Transverse colon (tissue), 4 donors: ENCODE data around the gene TUBB4A. TPM values are rescaled to one million over a fixed set of nuclear protein-coding genes. Genes with fewer than 3 reads are reported as not detected.

Source experiments
- DNase-seq: peaks from one replicate; pipeline ENCODE4 v3.0.0-alpha.2; 2019
- H3K27ac ChIP-seq, 4 donors: fragments of 200-600 bp; sonication (generic); 2 replicates each; pipeline ENCODE4 v1.5.1; 2016 to 2018; ENCODE audit warnings: inconsistent platforms in 4 of 4
- H3K27me3 ChIP-seq: fragments of 200-600 bp; sonication (generic); 2 replicates; pipeline ENCODE4 v1.5.1; 2017; ENCODE audit warnings: inconsistent platforms
- H3K36me3 ChIP-seq, 4 donors: fragments of 200-600 bp; sonication (generic); 2 replicates each; pipeline ENCODE4 v1.5.1; 2017 to 2019; ENCODE audit warnings: inconsistent platforms in 4 of 4
- H3K4me1 ChIP-seq, 4 donors: fragments of 200-600 bp; sonication (generic); 2 replicates each; pipeline ENCODE4 v1.5.1; 2017 to 2020; ENCODE audit warnings: inconsistent platforms in 4 of 4
- H3K4me3 ChIP-seq, 4 donors: fragments of 200-600 bp; sonication (generic); 1 replicate in 1 of 4; 2 replicates in 3 of 4; pipeline versions ENCODE4 v1.5.1 to v1.6.1; 2017 to 2019; ENCODE audit warnings: inconsistent platforms in 4 of 4
- H3K9me3 ChIP-seq, 2 donors: fragments of 200-600 bp; sonication (generic); 2 replicates each; pipeline ENCODE4 v1.5.1; 2017 to 2019; ENCODE audit warnings: inconsistent platforms in 2 of 2
- EP300 ChIP-seq: sonication (generic); formaldehyde crosslinking; IDR thresholded peaks from one replicate; pipeline ENCODE4 v1.6.1; 2017; ENCODE audit warnings: antibody characterized with exemption, low read depth
- POLR2A ChIP-seq: fragments of 450-650 bp; IDR thresholded peaks from one replicate; pipeline ENCODE4 v1.6.1; 2016; ENCODE audit warnings: antibody characterized with exemption, mild to moderate bottlenecking, moderate library complexity
- POLR2AphosphoS5 ChIP-seq, 3 donors: sonication (generic); formaldehyde crosslinking; IDR thresholded peaks; one replicate each; pipeline ENCODE4 v1.6.1; 2016; ENCODE audit warnings: antibody characterized with exemption in 3 of 3
- whole genome bisulfite sequencing, 2 donors: methylation state at CpG; one replicate each; pipeline ENCODE4 v1.1.5; 2018; ENCODE audit warnings: low coverage in 1 of 2; 5-methylcytosine and 5-hydroxymethylcytosine counted together
- in situ Hi-C, 4 donors: fragments of 200-750 bp; cut with MboI; loops; one replicate each; pipeline versions ENCODE4 v1.15.0 to v1.15.1; 2017; ENCODE audit warnings: low sequenced_read_pairs in 3 of 4, low pct_ligation_motif_present in 1 of 4, low pct_unique_long_range_greater_than_20kb in 1 of 4
- intact Hi-C: fragments of 100-400 bp; cut with DNase I; formaldehyde crosslinking; loops from one replicate; pipeline ENCODE4 v1.15.1; 2023; ENCODE audit warnings: low total_unique reads
- total RNA-seq, 4 donors: library from RNA; depleted of rRNA; stranded (reverse); fragments of >200 nt; gene quantifications; one replicate each; pipeline ENCODE4 v1.1.0, GENCODE V29; 2016
- TF ChIP-seq, protein P1 (sequence below), 5 experiments: fragments of 200-600 bp in 3 of 5; fragments of 450-650 bp in 2 of 5; sonication (generic) in 3 of 5; IDR thresholded peaks; 1 replicate in 2 of 5; 2 replicates in 3 of 5; pipeline ENCODE4 v1.5.1; 2016 to 2017; ENCODE audit warnings: antibody characterized with exemption in 5 of 5, inconsistent platforms in 3 of 5, mild to moderate bottlenecking in 2 of 5, moderate library complexity in 1 of 5

Gene TUBB4A
- total RNA-seq, 4 donors from 2014 or later: 0.60 to 1.3 (median 1.1) TPM; not detected in 1

DNA sequence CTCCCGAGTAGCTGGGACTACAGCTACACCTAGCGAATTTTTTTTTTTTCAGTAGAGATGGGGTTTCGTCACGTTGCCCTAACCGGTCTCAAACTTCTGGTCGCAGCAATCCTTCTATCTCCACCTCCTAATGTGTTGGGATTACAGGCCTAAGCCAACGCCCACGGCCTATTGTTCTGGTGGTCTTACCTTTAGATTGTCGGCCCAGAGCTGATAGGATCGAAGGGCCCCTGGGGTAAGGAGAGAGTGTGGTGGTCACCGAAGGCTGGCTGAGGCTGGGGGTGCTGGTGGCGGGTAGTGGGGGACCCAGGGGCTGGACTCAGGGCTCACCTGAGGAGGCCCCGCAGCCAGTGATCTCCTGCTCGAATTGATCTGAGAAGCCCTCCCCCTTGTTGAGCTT, 31.0 kb downstream of the TUBB4A start:
- DNase-seq: no peak
- 95% methylated on average over 14 of the region's 14 CpGs; no CpG with 5 or more reads in 1 of the 2 donors for WGBS, 2 donors
- peaks cover 0 to 8% (median 6%) of the 10 kb centered on the region in 4 donors for H3K4me1 ChIP-seq
- peaks cover 0 to 5% (median 0%) of the 10 kb centered on the region in 4 donors for H3K36me3 ChIP-seq
- H3K27ac ChIP-seq: no peak overlapping the region
- intact Hi-C loops (no loop called here), in situ Hi-C loops (no loop called here)
- H3K27me3 ChIP-seq: peaks cover 9% of the 10 kb centered on the region
- no peaks in the 10 kb centered on the region for H3K9me3 ChIP-seq
- no peak overlapping the region for H3K4me3 ChIP-seq
- TF ChIP-seq, protein P1, sequence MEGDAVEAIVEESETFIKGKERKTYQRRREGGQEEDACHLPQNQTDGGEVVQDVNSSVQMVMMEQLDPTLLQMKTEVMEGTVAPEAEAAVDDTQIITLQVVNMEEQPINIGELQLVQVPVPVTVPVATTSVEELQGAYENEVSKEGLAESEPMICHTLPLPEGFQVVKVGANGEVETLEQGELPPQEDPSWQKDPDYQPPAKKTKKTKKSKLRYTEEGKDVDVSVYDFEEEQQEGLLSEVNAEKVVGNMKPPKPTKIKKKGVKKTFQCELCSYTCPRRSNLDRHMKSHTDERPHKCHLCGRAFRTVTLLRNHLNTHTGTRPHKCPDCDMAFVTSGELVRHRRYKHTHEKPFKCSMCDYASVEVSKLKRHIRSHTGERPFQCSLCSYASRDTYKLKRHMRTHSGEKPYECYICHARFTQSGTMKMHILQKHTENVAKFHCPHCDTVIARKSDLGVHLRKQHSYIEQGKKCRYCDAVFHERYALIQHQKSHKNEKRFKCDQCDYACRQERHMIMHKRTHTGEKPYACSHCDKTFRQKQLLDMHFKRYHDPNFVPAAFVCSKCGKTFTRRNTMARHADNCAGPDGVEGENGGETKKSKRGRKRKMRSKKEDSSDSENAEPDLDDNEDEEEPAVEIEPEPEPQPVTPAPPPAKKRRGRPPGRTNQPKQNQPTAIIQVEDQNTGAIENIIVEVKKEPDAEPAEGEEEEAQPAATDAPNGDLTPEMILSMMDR (IDR thresholded peaks at IDR 0.05): no peak
- TF ChIP-seq POLR2AphosphoS5 (IDR thresholded peaks at IDR 0.05): no peak
- no peak for TF ChIP-seq POLR2A
- no peak for TF ChIP-seq EP300

DNA sequence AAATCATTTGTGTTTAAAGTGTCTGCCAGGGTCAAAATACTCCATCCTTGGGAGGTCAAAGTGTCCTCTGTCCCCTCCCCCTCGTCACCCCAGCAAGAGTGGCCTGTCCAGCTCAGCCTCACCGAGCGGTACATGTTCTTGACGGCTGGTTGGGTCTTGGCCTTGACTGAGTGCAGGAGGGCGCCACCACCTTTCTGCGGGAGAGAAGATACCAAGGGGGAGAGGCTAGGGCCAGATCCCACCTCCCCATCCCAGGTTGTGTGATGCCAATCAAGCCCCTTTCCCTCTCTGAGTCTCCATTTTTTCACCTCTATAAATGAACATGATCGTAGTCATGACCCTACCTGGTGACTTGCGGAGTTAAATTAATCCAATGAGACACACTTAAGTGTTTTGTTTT, 31.9 kb downstream of the TUBB4A start:
- 80 to 100% methylated on average over 2 to 8 of the region's 8 CpGs for WGBS, 2 donors
- Histone ChIP-seq H3K36me3 (peaks cover 0 to 5% (median 0%) of the 10 kb centered on the region in 4 donors), H3K4me3 (no peak overlapping the region), H3K27ac (no peak overlapping the region), H3K9me3 (no peaks in the 10 kb centered on the region), H3K4me1 (no peaks in the 10 kb centered on the region), H3K27me3 (no peaks in the 10 kb centered on the region)
- TF ChIP-seq, protein P1 (IDR thresholded peaks at IDR 0.05): no peak
- no peak for TF ChIP-seq EP300
- no peak for TF ChIP-seq POLR2AphosphoS5 (IDR thresholded peaks at IDR 0.05)
- TF ChIP-seq POLR2A: no peak
- no peak for DNase-seq
- intact Hi-C loops (no loop called here), in situ Hi-C loops (no loop called here)

- no peak for DNase-seq
- no peaks in the 10 kb centered on the region for H3K9me3 ChIP-seq
- H3K36me3 ChIP-seq: peaks cover 0 to 5% (median 0%) of the 10 kb centered on the region in 4 donors
- in situ Hi-C loops (no loop called here), intact Hi-C loops (no loop called here)
- H3K4me3 ChIP-seq: no peak overlapping the region
- H3K27ac ChIP-seq: no peak overlapping the region
- no peak for TF ChIP-seq EP300
- TF ChIP-seq POLR2A: no peak
- no peak for TF ChIP-seq POLR2AphosphoS5 (IDR thresholded peaks at IDR 0.05)
- TF ChIP-seq, protein P1 (IDR thresholded peaks at IDR 0.05): no peak
- peaks cover 15% of the 10 kb centered on the region for H3K27me3 ChIP-seq
- 60 to 79% methylated on average over 1 to 8 of the region's 8 CpGs for WGBS, 2 donors
- H3K4me1 ChIP-seq: peaks cover 0 to 14% (median 10%) of the 10 kb centered on the region in 4 donors
Measured at GRCh38 chr19:6467384-6467783, 34.7 kb downstream of the TUBB4A start.

GRCh38 chr19:6466526-6467248, 35.4 kb downstream of the TUBB4A start:
- in situ Hi-C loops (no loop called here), intact Hi-C loops (no loop called here)
- Histone ChIP-seq H3K4me3 (no peak overlapping the region), H3K4me1 (peaks cover 0 to 17% (median 11%) of the 10 kb centered on the region in 4 donors), H3K36me3 (peaks cover 0 to 5% (median 0%) of the 10 kb centered on the region in 4 donors), H3K27me3 (peaks cover 15% of the 10 kb centered on the region), H3K27ac (no peak overlapping the region), H3K9me3 (no peaks in the 10 kb centered on the region)
- WGBS, 2 donors: 50 to 90% methylated on average over 2 to 21 of the region's 21 CpGs
- TF ChIP-seq EP300: no peak
- TF ChIP-seq, protein P1 (IDR thresholded peaks at IDR 0.05): no peak
- no peak for TF ChIP-seq POLR2A
- no peak for TF ChIP-seq POLR2AphosphoS5 (IDR thresholded peaks at IDR 0.05)
- no peak for DNase-seq
